Astrocyte of the spinal cord (primary cell): Measurements from ENCODE around the gene TSHZ3.
A peak's percentile ranks its signal among the peaks of the same experiment; 100 is the strongest.

Source experiments
- DNase-seq: peaks from one replicate; pipeline ENCODE4 v3.0.0; 2011; ENCODE audit warnings: low read depth, low spot score
- H3K4me3 ChIP-seq: 2 replicates; pipeline ENCODE4 v1.5.1; 2011; ENCODE audit warnings: low read depth, mild to moderate bottlenecking, low read length, moderate library complexity
- in situ Hi-C: cut with HindIII; loops from 2 replicates; pipeline ENCODE4 v1.10.0; 2017; ENCODE audit warnings: low sequenced_read_pairs
- TF ChIP-seq, protein P1 (sequence below): IDR thresholded peaks from 2 replicates; pipeline ENCODE4 v1.5.1; 2012; ENCODE audit warnings: low read depth, mild to moderate bottlenecking, low read length, inconsistent platforms

Gene TSHZ3

DNA sequence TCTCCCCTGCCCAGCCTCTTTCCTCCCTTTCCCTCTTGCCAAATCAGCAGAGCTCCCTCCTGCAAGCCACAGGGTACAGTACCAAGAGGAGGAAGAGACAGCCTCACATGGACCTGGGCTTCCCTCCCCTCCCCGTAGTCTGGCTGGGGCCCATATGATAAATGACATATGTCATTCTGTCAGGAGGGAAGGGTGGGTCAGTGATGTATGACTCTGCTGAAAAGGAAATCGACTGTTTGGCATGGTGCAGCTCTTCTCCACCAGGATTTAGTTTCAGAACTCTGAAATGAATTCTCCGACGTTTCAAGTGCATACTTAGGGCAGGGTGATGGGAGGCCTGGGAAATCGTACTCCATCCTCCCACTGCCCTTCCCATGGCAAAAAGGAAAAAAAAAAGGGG lies 9.8 kb downstream of the TSHZ3 start:
- DNase-seq, result no peak
- H3K4me3 ChIP-seq, result no peak overlapping the region
- in situ Hi-C loops, result no loop called here
- TF ChIP-seq, protein P1, sequence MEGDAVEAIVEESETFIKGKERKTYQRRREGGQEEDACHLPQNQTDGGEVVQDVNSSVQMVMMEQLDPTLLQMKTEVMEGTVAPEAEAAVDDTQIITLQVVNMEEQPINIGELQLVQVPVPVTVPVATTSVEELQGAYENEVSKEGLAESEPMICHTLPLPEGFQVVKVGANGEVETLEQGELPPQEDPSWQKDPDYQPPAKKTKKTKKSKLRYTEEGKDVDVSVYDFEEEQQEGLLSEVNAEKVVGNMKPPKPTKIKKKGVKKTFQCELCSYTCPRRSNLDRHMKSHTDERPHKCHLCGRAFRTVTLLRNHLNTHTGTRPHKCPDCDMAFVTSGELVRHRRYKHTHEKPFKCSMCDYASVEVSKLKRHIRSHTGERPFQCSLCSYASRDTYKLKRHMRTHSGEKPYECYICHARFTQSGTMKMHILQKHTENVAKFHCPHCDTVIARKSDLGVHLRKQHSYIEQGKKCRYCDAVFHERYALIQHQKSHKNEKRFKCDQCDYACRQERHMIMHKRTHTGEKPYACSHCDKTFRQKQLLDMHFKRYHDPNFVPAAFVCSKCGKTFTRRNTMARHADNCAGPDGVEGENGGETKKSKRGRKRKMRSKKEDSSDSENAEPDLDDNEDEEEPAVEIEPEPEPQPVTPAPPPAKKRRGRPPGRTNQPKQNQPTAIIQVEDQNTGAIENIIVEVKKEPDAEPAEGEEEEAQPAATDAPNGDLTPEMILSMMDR, result no peak

DNA sequence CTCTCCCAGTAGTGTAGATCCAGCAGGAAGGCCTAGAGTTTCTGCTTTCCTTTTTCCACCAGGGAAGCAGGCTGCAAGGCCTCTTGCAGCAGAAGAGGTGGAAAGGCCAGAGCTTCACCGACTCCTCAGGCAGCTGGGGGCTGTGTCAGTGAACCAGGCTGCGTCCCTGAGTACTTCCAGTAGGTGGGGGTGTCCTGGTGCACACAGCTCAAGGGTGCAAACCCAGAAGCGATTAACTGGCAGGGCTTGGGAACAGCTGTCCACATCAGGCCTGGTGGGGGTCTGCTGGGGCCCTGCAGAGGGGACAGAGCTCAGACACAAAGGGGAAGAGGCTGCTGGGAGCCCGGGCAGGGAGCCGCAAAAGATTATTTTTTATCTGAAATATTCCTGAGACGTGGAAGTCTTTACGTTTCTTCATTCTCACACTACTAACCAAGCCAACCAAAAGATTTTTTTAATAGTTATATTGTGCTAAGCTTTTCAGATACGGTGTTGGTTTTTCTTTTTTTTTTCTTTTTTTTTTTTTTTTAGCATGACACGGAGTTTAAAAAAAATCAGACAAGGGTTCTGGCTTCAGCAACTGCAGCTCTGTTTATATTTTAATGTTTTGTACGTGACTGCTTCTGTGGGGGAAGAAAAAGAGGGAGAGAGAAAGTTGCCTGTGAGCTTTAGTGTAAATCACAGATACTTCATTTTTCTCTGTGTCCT lies 11.0 kb downstream of the TSHZ3 start:
- no peak overlapping the region for H3K4me3 ChIP-seq
- peak; percentile 73 for DNase-seq
- TF ChIP-seq, protein P1, result peak; percentile 88
- in situ Hi-C loops, result no loop called here

DNA sequence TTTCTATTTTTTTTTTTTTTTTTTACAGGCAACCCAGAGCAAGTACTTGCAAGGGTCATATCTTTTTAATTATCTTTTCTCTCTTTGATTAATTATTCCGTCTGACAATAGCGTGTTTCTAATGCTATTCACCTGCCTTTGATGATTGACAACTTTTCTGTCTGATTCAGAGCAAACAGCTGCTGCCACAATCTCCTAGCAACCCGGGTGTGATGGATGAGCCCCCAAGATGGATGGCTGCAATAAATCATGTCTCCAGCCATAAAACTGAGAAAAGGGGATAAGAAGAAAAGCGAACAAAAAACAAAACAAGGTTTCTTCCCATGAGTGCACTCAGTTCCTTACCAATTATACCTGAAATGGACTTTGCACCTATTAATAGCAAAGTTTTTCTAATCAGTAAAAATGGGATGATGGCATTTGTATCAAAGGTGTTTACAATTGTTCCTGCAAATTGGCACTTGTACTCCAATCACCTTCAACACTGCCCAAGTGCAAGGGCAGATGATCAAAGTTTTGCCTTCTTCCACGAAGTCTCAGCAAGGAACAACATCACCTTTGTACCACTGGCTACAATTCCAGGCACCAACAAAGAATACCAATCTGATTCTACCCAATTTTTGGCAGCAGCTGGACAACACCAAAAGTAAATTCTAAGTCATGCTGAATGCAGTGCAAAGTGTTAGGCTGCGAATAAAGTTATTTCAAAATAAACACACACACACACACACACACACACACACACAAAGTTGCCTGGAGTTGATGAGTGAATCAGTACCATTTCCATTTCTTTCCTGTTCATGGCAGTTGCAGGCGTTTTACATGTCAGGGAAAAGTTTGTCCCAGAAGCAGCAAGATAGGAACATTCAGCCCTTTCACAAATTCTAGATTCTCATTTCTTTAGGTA lies 12.0 kb downstream of the TSHZ3 start:
- H3K4me3 ChIP-seq, result no peak overlapping the region
- in situ Hi-C loops, result no loop called here
- DNase-seq, result no peak
- TF ChIP-seq, protein P1, result no peak

DNA sequence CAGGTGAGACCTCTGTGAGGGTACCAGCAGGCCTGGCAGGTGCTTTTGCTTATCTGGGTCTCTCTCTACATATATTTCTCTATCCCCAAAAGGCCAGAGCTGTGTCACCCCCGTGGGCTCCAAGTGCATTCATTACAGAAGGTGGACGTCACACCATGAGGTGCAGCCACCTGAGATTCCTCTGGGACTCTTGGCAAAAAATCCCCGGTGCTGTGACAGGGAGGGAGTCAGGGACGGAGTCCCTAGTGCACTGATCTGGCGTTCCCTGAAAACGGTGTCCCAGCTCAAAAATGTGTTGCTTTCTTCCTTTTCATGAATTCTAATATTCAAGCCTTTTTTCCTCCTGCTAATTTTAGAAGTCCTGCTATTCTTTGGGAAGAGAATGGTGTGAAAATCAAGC lies 13.5 kb downstream of the TSHZ3 start:
- H3K4me3 ChIP-seq, result no peak overlapping the region
- TF ChIP-seq, protein P1, result no peak
- in situ Hi-C loops, result no loop called here
- no peak for DNase-seq

DNA sequence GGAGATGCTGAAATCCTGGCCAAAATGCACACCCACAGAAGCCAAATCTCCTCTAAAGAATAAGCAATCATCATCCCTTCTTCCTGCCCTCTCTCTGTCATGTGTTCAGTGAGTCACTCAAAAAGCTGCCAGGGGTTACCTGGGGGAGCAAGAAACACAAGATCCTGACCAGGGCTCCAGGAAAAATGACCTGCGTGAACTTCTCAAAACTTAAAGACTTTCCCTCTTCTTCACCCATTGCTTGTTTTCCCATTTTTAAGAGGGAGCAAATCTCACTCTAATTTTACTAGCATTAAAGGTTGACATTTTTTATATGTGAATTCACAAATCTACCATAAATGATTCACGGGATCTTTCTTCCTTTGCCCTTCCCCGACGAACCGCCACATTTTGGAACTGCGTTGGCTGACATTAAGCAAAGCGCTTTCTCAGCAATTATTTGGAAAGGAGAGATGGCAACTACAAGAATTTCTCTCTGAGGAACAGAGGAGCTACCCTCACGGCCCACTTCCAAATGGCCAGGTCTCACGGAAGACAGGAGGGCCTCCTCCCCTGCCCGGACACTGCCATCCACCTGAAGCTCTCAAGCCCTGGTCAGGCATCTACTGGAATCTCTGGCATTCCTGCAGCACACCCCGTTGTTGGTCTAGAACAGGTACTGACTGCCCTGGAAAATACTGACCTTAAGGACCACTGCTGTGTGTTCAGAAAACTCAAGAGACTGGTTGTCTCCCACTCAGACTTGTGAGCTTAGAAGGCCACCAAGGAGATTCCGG lies 14.2 kb downstream of the TSHZ3 start:
- H3K4me3 ChIP-seq, result no peak overlapping the region
- TF ChIP-seq, protein P1, result no peak
- in situ Hi-C loops, result no loop called here
- DNase-seq, result peak; percentile 46

DNA sequence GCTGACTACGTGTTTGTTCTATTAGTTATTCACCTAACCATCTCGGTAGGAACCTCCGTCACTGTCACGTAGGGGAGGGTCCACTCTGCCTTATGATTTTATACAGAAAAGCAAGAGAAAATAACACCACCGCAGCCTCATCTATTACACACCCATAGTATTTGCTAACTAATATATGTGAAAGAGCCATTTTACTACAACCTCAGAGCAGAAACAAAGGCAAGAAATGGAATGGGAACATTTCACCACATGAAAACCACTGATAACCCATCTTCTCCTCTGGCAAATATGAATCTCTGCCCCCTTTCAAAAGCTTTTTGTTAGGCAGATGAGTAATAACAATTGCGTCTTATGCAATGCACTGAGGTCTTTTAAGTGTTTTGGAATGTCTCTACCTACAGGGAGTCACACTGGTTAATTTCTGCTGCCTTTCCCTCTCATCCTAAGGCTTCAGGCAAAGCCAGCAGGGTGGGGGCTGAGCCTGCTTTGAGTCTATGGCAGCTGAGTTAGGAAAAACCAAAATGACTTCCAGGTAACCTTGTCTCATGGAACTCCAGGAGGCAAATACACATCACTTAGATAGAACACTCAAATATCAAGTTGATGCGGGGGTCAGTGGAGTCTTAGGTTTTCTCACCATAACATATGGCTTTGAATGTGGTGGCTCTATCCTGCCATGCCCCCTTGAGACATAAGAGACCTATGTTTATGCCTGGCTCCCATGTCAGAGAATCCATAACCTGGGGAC lies 15.0 kb downstream of the TSHZ3 start:
- H3K4me3 ChIP-seq, result no peak overlapping the region
- DNase-seq, result peak; percentile 71
- TF ChIP-seq, protein P1, result no peak
- in situ Hi-C loops, result no loop called here
